ENCODE measurements around the gene SYT8. TPM values are rescaled to one million over a fixed set of nuclear protein-coding genes. Genes with fewer than 3 reads are reported as not detected.

SYT8 gene
- total RNA-seq, 2 experiments from 2014 or later, result not detected

GRCh38 chr11:1845095-1845429 lies 10.3 kb downstream of the SYT8 start:
- intact Hi-C loops (cut with micrococcal nuclease; ENCODE audit: unreplicated experiment), result no loop called here
- Histone ChIP-seq H3K36me3 (ENCODE audit: insufficient read depth, low read length) (no peaks in the 10 kb centered on the region), H3K4me2 (ENCODE audit: low read length) (no peak overlapping the region), H3K4me1 (ENCODE audit: insufficient read depth, low read length, poor library complexity, severe bottlenecking) (peaks cover 33% of the 10 kb centered on the region), H3K79me2 (ENCODE audit: insufficient read depth, low read depth, low read length) (no peaks in the 10 kb centered on the region), H2AFZ (ENCODE audit: low read length) (no peak overlapping the region), H4K20me1 (ENCODE audit: insufficient read depth, low read length) (no peaks in the 10 kb centered on the region), H3K9me2 (ENCODE audit: insufficient read depth, low read length) (no peaks in the 10 kb centered on the region), H3K27ac (ENCODE audit: low read depth, low read length, poor library complexity, severe bottlenecking) (no peak overlapping the region), H3K4me3 (ENCODE audit: low read depth, low read length, poor library complexity, severe bottlenecking) (no peak overlapping the region), H3K9me3 (ENCODE audit: low read length) (no peaks in the 10 kb centered on the region)
- no TSS peak for BruUV-seq (replicated peaks)
- ChIA-PET POLR2A (no interaction called here), CTCF (ENCODE audit: unreplicated experiment) (no interaction called here)
- DNase-seq (ENCODE audit: low spot score), result no peak
- no peak for TF ChIP-seq EZH2phosphoT487 (IDR thresholded peaks at IDR 0.05; ENCODE audit: borderline replicate concordance, low read depth, low read length)
- TF ChIP-seq CTCF (conservative IDR thresholded peaks at IDR 0.05; ENCODE audit: low read length), result no peak

DNA sequence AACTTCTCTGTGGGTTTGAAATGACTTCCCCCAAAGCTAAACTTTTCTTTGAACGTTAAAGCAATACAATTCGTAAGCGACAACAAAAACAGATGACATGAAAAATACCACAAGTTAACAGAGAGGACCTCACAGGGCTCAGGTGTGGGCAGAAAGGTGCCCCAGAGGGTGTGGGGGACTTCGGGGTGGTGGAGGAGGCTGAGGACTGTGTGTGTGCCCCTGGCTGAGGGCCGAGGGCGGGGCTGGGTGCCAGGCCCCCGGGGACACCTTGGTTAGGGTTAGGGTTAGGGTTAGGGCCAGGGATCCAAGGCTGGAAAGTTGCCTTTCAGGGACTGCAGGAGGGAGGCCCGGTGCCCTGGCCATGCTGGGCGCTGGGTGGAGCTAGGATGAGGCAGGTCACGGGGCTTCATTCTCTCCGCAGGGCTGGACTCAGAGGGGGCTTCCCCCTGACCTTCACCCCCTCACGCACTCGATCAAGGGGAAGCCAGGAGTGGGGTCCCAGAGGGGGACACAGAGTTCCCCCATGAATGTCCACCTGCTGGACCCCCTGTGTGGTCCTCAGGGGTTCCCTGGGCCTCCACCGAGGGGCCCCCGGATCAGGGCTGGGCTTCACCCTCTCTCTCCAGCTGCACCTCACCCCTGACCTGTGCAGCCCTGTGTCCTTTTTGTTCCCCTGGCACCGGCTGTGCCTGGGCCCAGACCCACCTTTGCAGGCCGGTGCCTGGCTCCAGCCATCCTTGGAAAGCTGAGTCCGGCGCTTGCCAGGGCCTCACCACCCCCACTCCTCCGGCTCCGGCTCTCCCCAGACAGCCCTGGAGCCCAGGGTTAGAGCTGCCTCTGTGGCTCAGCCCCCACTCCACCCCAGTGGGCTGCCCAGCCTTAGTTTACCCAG lies 11.0 kb downstream of the SYT8 start:
- Histone ChIP-seq H3K27ac (ENCODE audit: low read depth, low read length, poor library complexity, severe bottlenecking) (no peak overlapping the region), H3K79me2 (ENCODE audit: insufficient read depth, low read depth, low read length) (no peaks in the 10 kb centered on the region), H4K20me1 (ENCODE audit: insufficient read depth, low read length) (no peaks in the 10 kb centered on the region), H2AFZ (ENCODE audit: low read length) (no peak overlapping the region), H3K4me1 (ENCODE audit: insufficient read depth, low read length, poor library complexity, severe bottlenecking) (peaks cover 33% of the 10 kb centered on the region), H3K36me3 (ENCODE audit: insufficient read depth, low read length) (no peaks in the 10 kb centered on the region), H3K9me2 (ENCODE audit: insufficient read depth, low read length) (no peaks in the 10 kb centered on the region), H3K4me3 (ENCODE audit: low read depth, low read length, poor library complexity, severe bottlenecking) (no peak overlapping the region), H3K4me2 (ENCODE audit: low read length) (no peak overlapping the region), H3K9me3 (ENCODE audit: low read length) (no peaks in the 10 kb centered on the region)
- intact Hi-C loops (cut with micrococcal nuclease; ENCODE audit: unreplicated experiment), result no loop called here
- ChIA-PET CTCF (ENCODE audit: unreplicated experiment) (no interaction called here), POLR2A (no interaction called here)
- no peak for TF ChIP-seq EZH2phosphoT487 (IDR thresholded peaks at IDR 0.05; ENCODE audit: borderline replicate concordance, low read depth, low read length)
- TF ChIP-seq CTCF (conservative IDR thresholded peaks at IDR 0.05; ENCODE audit: low read length), result no peak
- BruUV-seq (replicated peaks), result no TSS peak
- no peak for DNase-seq (ENCODE audit: low spot score)

GRCh38 chr11:1846453-1846932 lies 11.7 kb downstream of the SYT8 start:
- BruUV-seq (replicated peaks), result no TSS peak
- CTCF ChIA-PET (ENCODE audit: unreplicated experiment), result no interaction called here
- no peak overlapping the region for H3K4me3 ChIP-seq (ENCODE audit: low read depth, low read length, poor library complexity, severe bottlenecking)
- H3K27ac ChIP-seq (ENCODE audit: low read depth, low read length, poor library complexity, severe bottlenecking), result no peak overlapping the region
- peaks cover 37% of the 10 kb centered on the region for H3K4me1 ChIP-seq (ENCODE audit: insufficient read depth, low read length, poor library complexity, severe bottlenecking)
- H3K9me3 ChIP-seq (ENCODE audit: low read length), result no peaks in the 10 kb centered on the region
- no peaks in the 10 kb centered on the region for H3K9me2 ChIP-seq (ENCODE audit: insufficient read depth, low read length)
- H3K4me2 ChIP-seq (ENCODE audit: low read length), result no peak overlapping the region
- no peaks in the 10 kb centered on the region for H4K20me1 ChIP-seq (ENCODE audit: insufficient read depth, low read length)
- intact Hi-C loops (cut with micrococcal nuclease; ENCODE audit: unreplicated experiment), result no loop called here
- no peaks in the 10 kb centered on the region for H3K79me2 ChIP-seq (ENCODE audit: insufficient read depth, low read depth, low read length)
- H3K36me3 ChIP-seq (ENCODE audit: insufficient read depth, low read length), result no peaks in the 10 kb centered on the region
- no peak for DNase-seq (ENCODE audit: low spot score)
- POLR2A ChIA-PET, result interaction anchor here (0.6 kb wide), 1 partner anchor 16 kb away, joined by 4 read pairs; no protein-coding TSS in a partner anchor
- TF ChIP-seq CTCF (conservative IDR thresholded peaks at IDR 0.05; ENCODE audit: low read length) (no peak), EZH2phosphoT487 (IDR thresholded peaks at IDR 0.05; ENCODE audit: borderline replicate concordance, low read depth, low read length) (no peak)
- H2AFZ ChIP-seq (ENCODE audit: low read length), result no peak overlapping the region
